K562 (cell line): ENCODE measurements around the gene PAQR4. TPM values are rescaled to one million over a fixed set of nuclear protein-coding genes. Genes with fewer than 3 reads are reported as not detected.
A peak's percentile ranks its signal among the peaks of the same experiment; 100 is the strongest.

Source experiments
- ADNP ChIP-seq: fragments of 200-800 bp; sonication (Bioruptor generic); IDR thresholded peaks from 2 replicates; pipeline ENCODE4 v1.6.1; 2016; ENCODE audit warnings: missing genetic modification characterization, missing compliant biosample characterization
- HDAC8 ChIP-seq: fragments of 450-650 bp; IDR thresholded peaks from 2 replicates; pipeline ENCODE4 v1.6.1; 2016; ENCODE audit warnings: mild to moderate bottlenecking, missing genetic modification characterization, moderate library complexity, missing compliant biosample characterization
- KDM4B ChIP-seq, 2 experiments: fragments of 450-650 bp in 1 of 2; sonication (generic) in 1 of 2; IDR thresholded peaks; 2 replicates each; pipeline ENCODE4 v1.6.1; 2016 to 2017; ENCODE audit warnings: borderline replicate concordance in 2 of 2, antibody characterized with exemption in 1 of 2, low read depth in 1 of 2, mild to moderate bottlenecking in 1 of 2
- KHSRP ChIP-seq: fragments of 450-650 bp; IDR thresholded peaks from 2 replicates; pipeline ENCODE4 v1.6.1; 2017
- MCM3 ChIP-seq: fragments of 450-650 bp; IDR thresholded peaks from 2 replicates; pipeline ENCODE4 v1.6.1; 2016
- PHF8 ChIP-seq: fragments of 200-600 bp; sonication (generic); IDR thresholded peaks from 2 replicates; pipeline ENCODE4 v1.6.1; 2012; ENCODE audit warnings: mixed run types, mild to moderate bottlenecking, inconsistent platforms, low read length, moderate library complexity, borderline replicate concordance
- RB1 ChIP-seq: fragments of 450-650 bp; IDR thresholded peaks from 2 replicates; pipeline ENCODE4 v1.6.1; 2017; ENCODE audit warnings: low read depth, mild to moderate bottlenecking
- SMARCC2 ChIP-seq: fragments of 450-650 bp; IDR thresholded peaks from 2 replicates; pipeline ENCODE4 v1.6.1; 2017; ENCODE audit warnings: antibody characterized with exemption, moderate library complexity, mild to moderate bottlenecking, low read depth
- TFE3 ChIP-seq: fragments of 450-650 bp; formaldehyde crosslinking; IDR thresholded peaks from 2 replicates; pipeline ENCODE4 v1.4.0; 2020; ENCODE audit warnings: mild to moderate bottlenecking, mixed read lengths
- TSHZ1 ChIP-seq: fragments of 250-450 bp; sonication (Bioruptor Pico); IDR thresholded peaks from 2 replicates; pipeline ENCODE4 v1.4.0; 2020; ENCODE audit warnings: mild to moderate bottlenecking, moderate library complexity
- ZFX ChIP-seq: sonication (generic); formaldehyde crosslinking; IDR thresholded peaks from 2 replicates; pipeline ENCODE4 v1.8.0; 2022; ENCODE audit warnings: mild to moderate bottlenecking, missing genetic modification reagents, moderate library complexity
- ZNF592 ChIP-seq: fragments of 450-650 bp; IDR thresholded peaks from 2 replicates; pipeline ENCODE4 v1.6.1; 2017; ENCODE audit warnings: antibody characterized with exemption, mild to moderate bottlenecking
- ZNF609 ChIP-seq: sonication (generic); formaldehyde crosslinking; IDR thresholded peaks from 2 replicates; pipeline ENCODE4 v1.8.1; 2023; ENCODE audit warnings: missing genetic modification reagents, mild to moderate bottlenecking, borderline replicate concordance
- polyA plus RNA-seq, 8 experiments: library from polyadenylated mRNA; depleted of rRNA in 4 of 8; stranded (reverse) in 5 of 8; unstranded in 3 of 8; fragments of >200 nt; fragmentation: Nextera tagmentation in 2 of 8; fragmentation: Illumina TruSeq in 1 of 8; extraction: Ambion mirVana in 2 of 8; extraction: Trizol in 1 of 8; gene quantifications; 2 replicates each; pipeline versions ENCODE4 v1.2.1 to v1.2.3, GENCODE V29; 2011 to 2014; ENCODE audit warnings: inconsistent platforms in 1 of 8, missing spikeins in 1 of 8
- total RNA-seq, 7 experiments: library from RNA; depleted of rRNA in 6 of 7; stranded (reverse); fragments of >200 nt in 6 of 7; fragmentation: Illumina TruSeq in 2 of 7; extraction: Trizol in 2 of 7; gene quantifications; 2 replicates each; pipeline versions ENCODE4 v1.2.1 to v1.2.3, GENCODE V29; 2011 to 2021; ENCODE audit warnings: low replicate concordance in 1 of 7

Gene PAQR4
- total and polyA plus RNA-seq, 9 of the 15 experiments (the other 6 are each of a cell fraction or from before 2014, with no cell fraction given), result 0.62 to 40.4 (median 19.5) TPM

GRCh38 chr16:2981899-2982250 lies 12.7 kb downstream of the PAQR4 start (continued):
- TF ChIP-seq TFE3 (CRISPR knock-in tag) (no peak), ZNF609 (CRISPR knock-in tag) (no peak), SMARCC2 (peak; percentile 63; the same call in 1 of the 2 replicates), RB1 (no peak), MCM3 (no peak), HDAC8 (tag) (no peak), ZFX (no peak), ADNP (tag) (no peak), KHSRP (no peak), PHF8 (no peak), TSHZ1 (no peak), ZNF592 (peak; percentile 21; the same call in 1 of the 2 replicates), KDM4B (IDR thresholded peaks at IDR 0.05; ENCODE audit: borderline replicate concordance in 2 of 2, low read depth in 1 of 2) (no peak)
